GM03348 (cell line): ENCODE data around the gene GATA3.
A peak's percentile ranks its signal among the peaks of the same experiment; 100 is the strongest.
"Not testable (repeated sequence)": the region's sequence is repeated elsewhere in the genome, so short reads cannot be mapped to it uniquely, and the experiment has no call there.

ENCODE experiments used
- DNase-seq: peaks from one replicate; pipeline ENCODE4 v3.0.0; 2012; ENCODE audit warnings: low spot score

GATA3 gene

GRCh38 chr10:8054494-8055407 is at the start of gene GATA3:
Gene GATA3 (plus strand): TSS chr10:8054688. CDS start chr10:8055656, 968 bp downstream.
- peak; percentile 65 for DNase-seq

GRCh38 chr10:8006274-8006999 is 48.1 kb upstream of the GATA3 start:
- DNase-seq = peak; percentile 26

GRCh38 chr10:8009031-8009430 is 45.5 kb upstream of the GATA3 start:
- no peak for DNase-seq

- DNase-seq = no peak
Observed at GRCh38 chr10:8013006-8013405, 41.5 kb upstream of the GATA3 start.

- no peak for DNase-seq
Observed at GRCh38 chr10:8013619-8014018, 40.9 kb upstream of the GATA3 start.

- no peak for DNase-seq
Observed at GRCh38 chr10:8014649-8015048, 39.8 kb upstream of the GATA3 start.

- DNase-seq = peak; percentile 58
Observed at GRCh38 chr10:8017277-8017676, 37.2 kb upstream of the GATA3 start.

GRCh38 chr10:8023321-8023720 is 31.2 kb upstream of the GATA3 start:
- DNase-seq = no peak

- no peak for DNase-seq
Observed at GRCh38 chr10:8023851-8024250, 30.6 kb upstream of the GATA3 start.

- DNase-seq = no peak
Observed at GRCh38 chr10:8026349-8027259, 27.9 kb upstream of the GATA3 start.

GRCh38 chr10:8031211-8031610 is 23.3 kb upstream of the GATA3 start:
- not testable (repeated sequence) for DNase-seq

GRCh38 chr10:8032558-8032957 is 21.9 kb upstream of the GATA3 start:
- DNase-seq = no peak

GRCh38 chr10:8033812-8034465 is 20.5 kb upstream of the GATA3 start:
- no peak for DNase-seq

- DNase-seq = no peak
Observed at GRCh38 chr10:8034466-8035005, 20.0 kb upstream of the GATA3 start.

GRCh38 chr10:8035006-8035640 is 19.4 kb upstream of the GATA3 start:
- DNase-seq = no peak

- no peak for DNase-seq
Observed at GRCh38 chr10:8035641-8036470, 18.6 kb upstream of the GATA3 start.

GRCh38 chr10:8036506-8037198 is 17.8 kb upstream of the GATA3 start:
- DNase-seq = no peak

GRCh38 chr10:8037199-8037801 is 17.2 kb upstream of the GATA3 start:
- no peak for DNase-seq
